Fibroblast of lung (primary cell): ENCODE measurements around the gene DCBLD2. TPM values are rescaled to one million over a fixed set of nuclear protein-coding genes. Genes with fewer than 3 reads are reported as not detected.

Experiments used
- DNase-seq, 2 donors: peaks; one replicate each; pipeline versions ENCODE4 v3.0.0 to v3.0.0-alpha.2; 2010; ENCODE audit warnings: low read depth in 2 of 2
- H2AFZ ChIP-seq: 2 replicates; pipeline ENCODE4 v1.5.1; 2012; ENCODE audit warnings: low read length, control low read depth, inconsistent platforms
- H3K27ac ChIP-seq: 2 replicates; pipeline ENCODE4 v1.5.1; 2011; ENCODE audit warnings: low read length, control low read depth; ENCODE audit not compliant: insufficient read depth
- H3K27me3 ChIP-seq: 2 replicates; pipeline ENCODE4 v1.5.1; 2011; ENCODE audit warnings: mild to moderate bottlenecking, low read length; ENCODE audit not compliant: control insufficient read depth, insufficient read depth
- H3K36me3 ChIP-seq: 2 replicates; pipeline ENCODE4 v1.5.1; 2011; ENCODE audit warnings: low read length; ENCODE audit not compliant: control insufficient read depth, insufficient read depth
- H3K4me1 ChIP-seq: 2 replicates; pipeline ENCODE4 v1.5.1; 2011; ENCODE audit warnings: low read length; ENCODE audit not compliant: control insufficient read depth, insufficient read depth; ENCODE audit errors: extremely low read depth
- H3K4me2 ChIP-seq: 2 replicates; pipeline ENCODE4 v1.5.1; 2011; ENCODE audit warnings: low read length, control low read depth; ENCODE audit not compliant: insufficient read depth; ENCODE audit errors: extremely low read depth
- H3K4me3 ChIP-seq, 4 experiments: fragments of 200-600 bp in 1 of 4; sonication (generic) in 1 of 4; replicated peaks in 1 of 4; 2 replicates each; pipeline ENCODE4 v1.5.1; 2011 to 2016; ENCODE audit warnings: low read length in 4 of 4, low read depth in 3 of 4, mild to moderate bottlenecking in 3 of 4, control low read depth in 2 of 4, inconsistent platforms in 1 of 4, mixed read lengths in 1 of 4; ENCODE audit not compliant: insufficient read depth in 1 of 4; ENCODE audit errors: control extremely low read depth in 1 of 4
- H3K79me2 ChIP-seq: 2 replicates; pipeline ENCODE4 v1.5.1; 2012; ENCODE audit warnings: mild to moderate bottlenecking, low read length, inconsistent platforms; ENCODE audit not compliant: control insufficient read depth, insufficient read depth
- H3K9ac ChIP-seq: 2 replicates; pipeline ENCODE4 v1.5.1; 2011; ENCODE audit warnings: mild to moderate bottlenecking, low read length, control low read depth; ENCODE audit not compliant: insufficient read depth
- H3K9me3 ChIP-seq: 2 replicates; pipeline ENCODE4 v1.5.1; 2012; ENCODE audit warnings: low read depth, low read length; ENCODE audit not compliant: control insufficient read depth, insufficient read depth
- H4K20me1 ChIP-seq: 2 replicates; pipeline ENCODE4 v1.5.1; 2011; ENCODE audit warnings: low read length; ENCODE audit not compliant: control insufficient read depth, insufficient read depth; ENCODE audit errors: extremely low read depth
- CTCF ChIP-seq, 2 donors: IDR thresholded peaks in 1 of 2; conservative IDR thresholded peaks in 1 of 2; 1 replicate in 1 of 2; 2 replicates in 1 of 2; pipeline ENCODE4 v1.5.1; 2011 to 2012; ENCODE audit warnings: low read length in 2 of 2, control low read depth in 1 of 2, inconsistent platforms in 1 of 2, low read depth in 1 of 2, mild to moderate bottlenecking in 1 of 2
- EZH2 ChIP-seq: IDR thresholded peaks from 2 replicates; pipeline ENCODE4 v1.5.1; 2012; ENCODE audit warnings: low read length, control low read depth, mild to moderate bottlenecking; ENCODE audit errors: missing control alignments
- polyA plus RNA-seq, 2 donors: library from polyadenylated mRNA; depleted of rRNA in 1 of 2; stranded (reverse) in 1 of 2; unstranded in 1 of 2; fragments of >200 nt; gene quantifications; 2 replicates each; pipeline ENCODE4 v1.2.1, GENCODE V29; 2011 to 2012; ENCODE audit warnings: missing spikeins in 1 of 2
- total RNA-seq: library from RNA; depleted of rRNA; stranded (reverse); fragments of >200 nt; gene quantifications from 2 replicates; pipeline ENCODE4 v1.2.1, GENCODE V29; 2014

Gene DCBLD2
- total and polyA plus RNA-seq, 2 donors (not counting 1 experiment from before 2014, with no cell fraction given), result 98.1 to 195 TPM

- Histone ChIP-seq H3K27me3 (no peaks in the 10 kb centered on the region), H3K4me1 (no peaks in the 10 kb centered on the region), H3K4me2 (no peak overlapping the region), H3K79me2 (no peaks in the 10 kb centered on the region), H3K9ac (no peak overlapping the region), H4K20me1 (no peaks in the 10 kb centered on the region), H2AFZ (peak overlapping the region; percentile 43), H3K4me3 (no peak overlapping the region), H3K9me3 (no peaks in the 10 kb centered on the region), H3K27ac (no peak overlapping the region), H3K36me3 (no peaks in the 10 kb centered on the region)
- TF ChIP-seq EZH2 (no peak), CTCF (conservative IDR thresholded peaks at IDR 0.05 in 1 of 2, IDR thresholded peaks at IDR 0.05 in 1 of 2; ENCODE audit: low read depth in 1 of 2, low read length in 2 of 2) (no peak)
- DNase-seq, result peak; percentile 21 to 62
Measured at GRCh38 chr3:98914210-98915080, 12.9 kb upstream of the DCBLD2 start.

- Histone ChIP-seq H3K36me3 (no peaks in the 10 kb centered on the region), H3K27me3 (no peaks in the 10 kb centered on the region), H3K4me2 (no peak overlapping the region), H3K79me2 (no peaks in the 10 kb centered on the region), H2AFZ (no peak overlapping the region), H3K27ac (no peak overlapping the region), H3K9me3 (no peaks in the 10 kb centered on the region), H3K9ac (no peak overlapping the region), H3K4me1 (no peaks in the 10 kb centered on the region), H4K20me1 (no peaks in the 10 kb centered on the region), H3K4me3 (no peak overlapping the region)
- TF ChIP-seq CTCF (conservative IDR thresholded peaks at IDR 0.05 in 1 of 2, IDR thresholded peaks at IDR 0.05 in 1 of 2; ENCODE audit: low read depth in 1 of 2, low read length in 2 of 2), result no peak
- no peak for TF ChIP-seq EZH2
- DNase-seq, result no peak
Measured at GRCh38 chr3:98912448-98912847, 11.0 kb upstream of the DCBLD2 start.

GRCh38 chr3:98906230-98906629, 4.7 kb upstream of the DCBLD2 start:
- Histone ChIP-seq H3K4me3 (peak overlapping the region in 1 of 4 experiments; percentile 2), H3K27ac (peak overlapping the region; percentile 63), H3K9me3 (no peaks in the 10 kb centered on the region), H3K4me2 (peak overlapping the region; percentile 77), H4K20me1 (no peaks in the 10 kb centered on the region), H3K36me3 (no peaks in the 10 kb centered on the region), H3K9ac (peak overlapping the region; percentile 14), H2AFZ (peak overlapping the region; percentile 45), H3K79me2 (peaks cover 6% of the 10 kb centered on the region), H3K4me1 (peaks cover 8% of the 10 kb centered on the region), H3K27me3 (no peaks in the 10 kb centered on the region)
- DNase-seq, result peak; percentile 64 to 96
- TF ChIP-seq EZH2 (no peak), CTCF (conservative IDR thresholded peaks at IDR 0.05 in 1 of 2, IDR thresholded peaks at IDR 0.05 in 1 of 2; ENCODE audit: low read depth in 1 of 2, low read length in 2 of 2) (no peak)
